Measurements from ENCODE around the gene HIVEP3.

The HIVEP3 gene

GRCh38 chr1:41859686-41860085 is 59.0 kb downstream of the HIVEP3 start:
- TF ChIP-seq SIN3A (IDR thresholded peaks at IDR 0.05; ENCODE audit: borderline replicate concordance, insufficient read depth, low read length) (no peak), POLR2AphosphoS5 (IDR thresholded peaks at IDR 0.05; ENCODE audit: low read depth, low read length) (no peak)

- TF ChIP-seq REST (IDR thresholded peaks at IDR 0.05; ENCODE audit: insufficient read depth in 1 of 2, low read depth in 2 of 2, low read length in 2 of 2): no peak
- no peak for TF ChIP-seq TAF1 (IDR thresholded peaks at IDR 0.05; ENCODE audit: borderline replicate concordance, insufficient read depth, low read length)
- TF ChIP-seq FOXP2 (optimal IDR thresholded peaks at IDR 0.05; ENCODE audit: borderline replicate concordance, extremely low read depth, extremely low read length, insufficient read depth): no peak
Observed at GRCh38 chr1:41856944-41857285, 61.8 kb downstream of the HIVEP3 start.

DNA sequence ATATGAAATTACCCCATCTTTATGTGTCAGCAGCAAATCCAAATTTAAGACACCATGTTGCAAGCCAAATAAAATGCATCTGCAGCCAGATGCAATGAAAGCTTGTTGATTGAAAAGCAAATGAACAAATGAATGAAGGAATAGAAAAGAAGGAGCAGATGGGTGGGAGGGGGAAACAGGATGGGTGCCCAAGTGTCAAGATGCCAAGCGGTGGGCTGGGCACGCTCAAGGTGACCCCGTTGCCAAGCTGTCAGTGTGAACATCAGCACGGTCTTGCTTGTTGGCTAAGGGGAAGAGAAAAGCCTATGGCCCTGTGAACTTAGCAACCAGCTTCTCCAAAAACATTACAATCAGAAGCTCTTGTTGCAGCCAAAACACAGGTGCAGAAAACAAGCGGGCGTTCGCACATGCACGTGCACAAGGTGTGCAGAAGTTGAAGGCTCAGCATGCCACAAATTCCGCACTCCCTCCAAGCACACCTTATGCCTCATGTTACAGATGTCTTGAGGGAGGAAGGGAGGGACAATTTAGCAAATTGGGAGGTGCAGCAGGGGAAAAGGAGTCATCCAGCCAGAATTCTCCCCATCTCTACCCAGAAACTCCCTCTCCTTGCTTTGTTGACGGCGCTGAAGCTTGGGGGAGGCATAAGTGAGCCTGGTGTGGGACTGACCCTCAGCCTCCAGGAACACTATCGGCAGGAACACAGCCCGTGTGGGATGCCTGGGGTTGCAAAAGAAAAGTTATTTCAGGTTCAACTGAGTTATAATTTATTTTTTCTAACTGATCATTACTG is 62.4 kb downstream of the HIVEP3 start:
- TF ChIP-seq FOXP2 (optimal IDR thresholded peaks at IDR 0.05; ENCODE audit: borderline replicate concordance, extremely low read depth, extremely low read length, insufficient read depth) (no peak), TAF1 (IDR thresholded peaks at IDR 0.05; ENCODE audit: borderline replicate concordance, insufficient read depth, low read length) (no peak), SIN3A (IDR thresholded peaks at IDR 0.05; ENCODE audit: borderline replicate concordance, insufficient read depth, low read length) (no peak), REST (IDR thresholded peaks at IDR 0.05; ENCODE audit: insufficient read depth in 1 of 2, low read depth in 2 of 2, low read length in 2 of 2) (no peak)

DNA sequence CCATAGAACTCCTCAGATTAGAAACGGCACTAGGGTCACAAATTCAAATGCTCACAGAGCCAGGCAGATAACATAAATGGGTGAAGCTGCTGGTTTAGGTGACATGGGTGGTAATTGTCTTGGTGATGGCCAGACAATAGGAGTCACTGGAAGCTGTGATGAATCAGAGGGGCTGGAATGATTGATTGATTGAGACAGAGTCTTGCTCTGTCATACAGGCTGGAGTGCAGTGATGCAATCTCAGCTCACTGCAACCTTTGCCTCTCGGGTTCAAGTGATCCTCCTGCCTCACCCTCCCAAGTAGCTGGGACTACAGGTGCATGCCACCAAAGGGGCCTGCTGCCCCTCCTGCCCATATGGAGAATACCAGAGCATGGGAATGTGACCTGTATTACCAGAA is 63.0 kb downstream of the HIVEP3 start:
- no peak for TF ChIP-seq SIN3A (IDR thresholded peaks at IDR 0.05; ENCODE audit: borderline replicate concordance, insufficient read depth, low read length)
- TF ChIP-seq REST (IDR thresholded peaks at IDR 0.05; ENCODE audit: insufficient read depth in 1 of 2, low read depth in 2 of 2, low read length in 2 of 2): no peak
- TF ChIP-seq FOXP2 (optimal IDR thresholded peaks at IDR 0.05; ENCODE audit: borderline replicate concordance, extremely low read depth, extremely low read length, insufficient read depth): no peak
- TF ChIP-seq POLR2AphosphoS5 (IDR thresholded peaks at IDR 0.05; ENCODE audit: low read depth, low read length): no peak
- TF ChIP-seq TAF1 (IDR thresholded peaks at IDR 0.05; ENCODE audit: borderline replicate concordance, insufficient read depth, low read length): no peak

DNA sequence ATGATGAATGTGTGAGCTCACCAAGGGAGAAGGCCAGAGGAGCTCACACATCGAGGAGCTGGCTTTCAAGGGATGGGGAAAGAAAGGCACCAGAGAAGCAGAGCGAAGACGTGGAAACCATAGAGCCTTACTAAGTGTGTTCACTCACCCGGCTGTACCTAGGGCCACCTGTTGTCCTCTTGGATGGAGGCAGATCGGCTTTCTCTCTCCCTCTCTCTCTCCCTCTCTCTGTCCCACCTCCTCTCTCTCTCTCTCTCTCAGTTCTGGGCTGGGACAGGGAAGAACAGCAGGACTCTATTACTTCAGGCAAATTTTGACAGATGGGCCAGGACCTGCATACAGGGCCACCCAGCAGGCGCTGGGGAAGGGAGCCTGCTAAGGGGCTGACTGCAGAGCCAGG is 64.8 kb downstream of the HIVEP3 start:
- TF ChIP-seq TAF1 (IDR thresholded peaks at IDR 0.05; ENCODE audit: borderline replicate concordance, insufficient read depth, low read length) (no peak), REST (IDR thresholded peaks at IDR 0.05; ENCODE audit: insufficient read depth in 1 of 2, low read depth in 2 of 2, low read length in 2 of 2) (no peak), FOXP2 (optimal IDR thresholded peaks at IDR 0.05; ENCODE audit: borderline replicate concordance, extremely low read depth, extremely low read length, insufficient read depth) (no peak), SIN3A (IDR thresholded peaks at IDR 0.05; ENCODE audit: borderline replicate concordance, insufficient read depth, low read length) (no peak), POLR2AphosphoS5 (IDR thresholded peaks at IDR 0.05; ENCODE audit: low read depth, low read length) (no peak)
